Measurements from ENCODE around the gene CAMK2N1.
"Not testable (repeated sequence)": the region's sequence is repeated elsewhere in the genome, so short reads cannot be mapped to it uniquely, and the experiment has no call there.

CAMK2N1 gene

DNA sequence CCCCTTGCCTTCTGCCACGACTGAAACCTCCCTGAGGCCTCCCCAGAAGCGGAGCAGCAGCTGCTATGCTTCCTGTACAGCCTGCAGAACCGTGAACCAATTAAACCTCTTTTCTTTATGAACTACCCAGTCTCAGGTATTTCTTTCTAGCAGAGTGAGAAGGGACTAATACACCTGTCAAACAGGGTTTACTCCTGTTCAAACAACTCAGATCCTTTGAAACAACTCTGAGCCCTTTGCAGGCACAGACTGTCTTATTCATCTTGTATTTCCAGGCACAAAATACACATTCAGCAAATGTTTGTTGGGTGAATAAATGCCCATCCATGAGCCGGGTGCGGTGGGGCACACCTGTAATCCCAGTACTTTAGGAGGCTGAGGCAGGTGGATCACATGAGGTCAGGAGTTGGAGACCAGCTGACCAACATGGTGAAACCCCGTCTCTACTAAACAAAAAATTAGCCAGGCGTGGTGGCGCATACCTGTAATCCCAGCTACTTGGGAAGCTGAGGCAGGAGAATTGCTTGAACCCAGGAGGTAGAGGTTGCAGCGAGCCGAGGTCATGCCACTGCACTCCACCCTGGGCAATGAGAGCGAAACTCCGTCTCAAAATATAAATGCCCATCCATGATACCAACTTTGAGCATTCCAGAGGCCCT, 10.8 kb upstream of the CAMK2N1 start:
- DNase-seq = not testable (repeated sequence)

DNA sequence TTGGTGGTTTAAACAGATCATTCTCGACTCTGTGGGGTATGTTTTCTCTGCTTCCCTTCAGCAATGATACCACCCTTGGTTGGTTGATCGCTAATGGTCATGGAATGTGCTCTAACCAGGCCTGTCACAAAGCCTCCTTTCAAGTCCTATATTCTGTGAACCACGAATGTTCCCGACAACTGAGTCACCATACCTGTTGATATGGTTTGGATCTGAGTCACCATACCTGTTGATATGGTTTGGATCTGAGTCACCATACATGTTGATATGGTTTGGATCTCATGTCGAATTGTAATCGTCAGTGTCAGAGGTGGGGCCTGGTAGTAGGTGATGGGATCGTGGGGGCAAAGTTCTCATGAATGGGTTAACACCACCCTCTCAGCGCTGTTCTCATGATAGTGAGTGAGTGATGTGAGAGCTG, 10.2 kb upstream of the CAMK2N1 start:
- DNase-seq = no peak

DNA sequence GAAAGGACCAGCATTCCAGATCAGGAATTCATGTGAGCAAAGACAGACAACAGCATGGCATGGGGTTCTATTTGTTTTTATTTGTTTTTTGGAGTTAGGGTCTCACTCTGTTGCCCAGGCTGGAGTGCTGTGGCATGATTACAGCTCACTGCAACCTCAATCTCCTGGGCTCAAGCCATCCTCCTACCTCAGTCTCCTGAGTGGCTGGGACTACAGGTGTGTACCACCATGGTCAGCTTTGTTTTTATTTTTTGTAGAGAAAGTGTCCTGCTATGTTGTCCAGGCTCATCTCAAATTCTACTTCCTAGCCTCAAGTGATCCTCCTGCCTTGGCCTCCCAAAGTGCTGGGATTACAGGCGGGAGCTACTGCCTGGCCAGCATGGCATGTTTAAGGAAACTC, 9.7 kb upstream of the CAMK2N1 start:
- DNase-seq = no peak

DNA sequence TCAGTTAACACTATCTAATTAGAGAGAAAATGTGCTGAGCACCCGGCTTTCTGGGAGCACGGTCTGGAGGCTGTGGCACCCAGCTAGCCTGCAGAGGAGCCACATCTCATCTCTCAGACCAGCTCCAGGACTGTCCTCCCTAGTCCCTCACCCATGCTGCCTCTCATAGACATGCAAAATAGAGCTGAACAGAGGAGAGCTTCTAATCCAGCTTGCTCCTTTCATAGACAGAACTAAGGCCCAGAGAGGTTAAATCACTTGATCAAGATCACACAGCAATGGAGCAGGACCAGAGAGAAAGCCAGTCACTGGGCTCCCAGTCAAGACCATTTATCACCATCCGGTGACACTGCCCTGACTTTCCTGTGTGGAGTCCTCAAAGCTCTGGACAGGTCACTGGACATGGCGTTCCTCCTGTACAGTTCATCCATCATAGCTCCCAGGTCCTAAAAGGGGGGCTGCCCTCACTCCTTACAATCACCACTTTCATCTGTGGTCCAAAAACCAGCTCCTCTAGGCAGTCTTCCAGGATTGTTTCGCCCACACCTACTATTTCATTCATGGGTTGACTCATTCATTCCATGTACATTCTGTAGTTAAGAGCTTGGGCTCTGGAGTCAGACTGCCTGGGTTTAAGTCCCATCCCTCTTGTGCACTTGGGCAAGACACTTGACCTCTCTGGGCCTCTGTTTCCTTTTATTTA, 8.8 kb upstream of the CAMK2N1 start:
- DNase-seq = no peak

DNA sequence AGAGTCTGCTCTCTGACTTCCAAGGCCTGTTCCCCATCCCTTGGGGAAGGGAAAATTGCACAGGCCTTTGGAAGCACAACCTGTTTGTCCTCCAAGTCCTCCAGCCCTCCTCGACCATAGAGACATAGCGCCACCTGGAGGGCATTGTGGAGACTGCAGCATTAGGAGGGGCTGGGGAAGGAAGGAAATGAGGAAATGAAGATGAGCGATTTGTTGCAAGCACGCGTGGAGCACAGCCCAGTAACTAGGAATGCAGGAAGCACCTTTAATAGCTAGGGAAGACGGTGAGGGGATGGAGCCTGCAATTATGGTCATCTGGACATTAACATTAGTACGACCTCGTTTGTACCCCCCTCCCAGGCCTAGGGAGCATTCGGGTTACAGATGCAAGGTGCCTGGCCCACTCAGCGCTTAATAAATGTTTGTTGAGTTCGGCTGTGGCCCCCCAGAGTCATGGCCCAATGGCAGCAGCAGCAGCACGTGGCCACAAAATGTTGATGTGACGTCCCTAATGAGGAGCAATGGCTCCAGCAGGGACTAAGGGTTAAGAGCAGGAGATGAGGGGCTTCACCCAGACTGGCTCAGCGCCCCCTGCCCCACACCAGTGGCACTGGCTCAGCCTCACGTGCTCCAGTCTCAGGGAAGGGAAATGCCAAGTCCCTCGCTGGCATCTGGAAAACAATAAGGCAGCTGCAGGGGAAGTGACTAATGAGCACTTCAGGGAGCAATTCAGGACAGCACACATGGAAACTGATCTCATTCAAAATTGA, 8.0 kb upstream of the CAMK2N1 start:
- peak; percentile 9 to 90 (median 74) for DNase-seq

DNA sequence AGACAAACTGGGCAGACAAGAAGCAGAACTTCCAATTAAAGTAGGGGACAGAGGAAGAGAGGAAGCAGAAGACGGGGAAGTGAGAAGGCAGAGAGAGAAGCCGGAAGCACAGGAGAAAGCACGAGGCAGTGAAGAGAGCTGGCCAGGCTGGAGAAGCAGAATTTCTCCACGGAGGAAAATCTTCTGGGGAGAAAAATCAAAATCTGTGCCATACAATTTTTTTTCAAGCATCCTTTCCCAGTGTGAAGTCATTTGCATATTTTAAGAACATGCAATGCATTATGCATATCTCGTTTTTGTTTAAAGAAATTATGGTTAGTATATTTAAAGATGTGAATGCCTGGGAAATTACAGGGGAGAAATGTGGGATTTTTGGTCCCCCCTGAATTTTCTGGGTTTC, 7.3 kb upstream of the CAMK2N1 start:
- DNase-seq = peak in 1 of 58 donors; percentile 10

DNA sequence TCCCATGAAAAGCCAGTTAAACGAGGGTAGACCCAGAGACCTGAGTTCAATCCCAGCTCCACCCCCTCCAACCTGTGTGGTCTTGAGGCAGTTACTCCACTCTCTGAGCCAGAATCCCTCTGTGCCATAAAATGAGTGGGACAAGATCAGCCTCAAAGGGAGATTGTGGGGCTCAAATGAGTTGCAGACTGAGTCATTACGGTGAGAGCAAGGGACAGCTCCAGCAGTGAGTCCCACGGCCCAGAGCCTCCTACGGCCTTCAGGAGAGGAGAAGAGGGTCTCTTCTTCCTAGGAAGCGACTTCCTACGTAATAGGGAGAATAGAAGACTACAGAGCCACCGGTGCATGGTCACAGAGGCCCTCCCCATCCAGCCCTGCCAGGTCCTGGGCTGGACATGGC, 6.7 kb upstream of the CAMK2N1 start:
- DNase-seq = no peak

DNA sequence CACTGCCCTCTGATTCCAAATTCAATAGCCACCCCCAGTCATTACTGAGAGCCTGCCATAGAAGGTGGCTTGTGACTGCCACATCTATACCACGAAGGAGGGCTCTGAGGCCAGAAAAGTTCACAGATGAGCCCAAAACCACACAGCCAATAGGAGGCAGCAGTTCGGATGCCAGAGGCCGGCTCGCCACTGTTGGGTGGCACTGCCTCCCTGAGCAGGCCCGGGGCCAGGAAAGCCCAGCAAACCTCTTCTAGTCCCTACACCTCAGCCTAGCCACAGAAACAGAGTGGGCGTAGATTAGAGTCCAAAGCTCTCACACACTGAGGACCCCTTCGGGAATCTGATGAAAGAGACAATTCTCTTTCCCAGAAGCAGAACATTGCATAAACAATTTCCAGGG, 5.9 kb upstream of the CAMK2N1 start:
- DNase-seq = no peak

DNA sequence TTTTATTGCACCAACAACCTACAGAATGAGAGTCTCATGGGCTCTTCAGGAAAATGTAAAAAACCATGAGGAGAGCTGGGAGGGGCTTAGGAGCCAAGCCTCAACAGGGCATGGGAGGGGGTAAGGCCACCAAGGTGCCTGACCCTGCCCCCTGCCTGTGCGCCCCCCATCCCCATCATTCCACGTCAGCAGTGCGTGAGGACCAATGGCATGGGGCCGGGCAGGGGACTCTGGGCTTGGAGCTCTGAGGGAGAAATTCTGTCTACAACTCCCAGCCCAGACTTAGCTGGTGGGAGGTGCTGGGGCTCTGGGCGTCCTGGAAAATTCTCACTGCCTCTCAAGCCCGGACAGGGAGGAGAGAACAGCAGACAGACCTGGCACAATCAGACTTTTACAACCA, 5.2 kb upstream of the CAMK2N1 start:
- no peak for DNase-seq

DNA sequence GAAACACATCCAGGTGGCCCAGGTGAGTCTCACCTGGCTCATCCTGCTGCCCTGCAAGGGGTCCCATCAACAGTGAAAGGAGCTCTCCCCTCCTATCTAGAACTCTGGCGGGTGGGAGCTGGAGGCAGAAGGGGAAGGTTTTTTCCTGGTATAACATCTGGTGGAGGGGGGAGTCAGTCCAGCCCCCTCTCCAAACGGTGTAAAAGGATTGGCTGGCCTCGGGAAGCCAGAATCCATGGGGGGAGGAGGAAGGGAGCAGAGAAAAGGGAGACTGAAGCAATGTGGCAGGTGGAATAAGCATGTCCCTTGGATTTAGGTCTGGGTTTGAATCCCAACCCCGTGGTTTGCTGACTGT, 1.2 kb upstream of the CAMK2N1 start:
- peak in 7 of 58 donors; percentile 23 to 39 (median 26) for DNase-seq

DNA sequence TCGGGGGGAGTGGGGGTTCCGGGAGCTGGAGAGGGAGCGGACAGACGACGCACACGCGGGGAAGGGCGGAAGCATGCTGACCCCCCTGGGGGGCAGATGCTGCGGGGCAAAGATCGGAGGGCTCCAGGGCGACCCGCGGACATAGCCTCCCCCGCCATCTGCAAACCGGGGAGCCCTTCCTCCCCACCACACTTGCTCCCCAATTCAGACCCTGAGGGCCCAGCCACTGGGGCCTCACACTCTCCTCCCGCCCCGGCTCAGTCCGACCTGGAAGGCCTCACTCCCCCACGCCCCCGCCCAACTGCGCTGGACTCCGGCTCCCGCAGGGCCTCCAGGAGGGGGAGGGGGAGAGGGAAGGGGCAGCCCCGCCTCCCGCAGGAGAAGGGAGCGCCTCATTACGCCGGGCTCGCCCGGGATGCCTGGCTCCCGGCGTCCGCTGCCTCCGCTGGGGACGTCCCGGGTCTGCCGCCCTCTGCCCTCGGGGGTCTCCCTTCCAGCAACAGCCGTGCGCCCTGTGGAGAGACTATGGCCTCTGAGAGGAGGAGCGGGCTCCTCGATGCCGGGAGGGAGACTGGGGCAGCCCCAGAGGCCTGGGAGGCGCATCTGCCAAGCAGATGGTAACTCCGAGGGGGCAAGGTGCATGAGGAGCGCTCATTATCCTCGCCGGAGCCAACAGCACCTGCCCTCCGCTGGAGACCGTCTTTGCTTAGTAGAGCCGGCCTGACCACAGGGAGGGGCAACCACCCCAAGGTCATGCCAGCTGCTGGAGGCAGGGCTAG, 636 bp upstream of the CAMK2N1 start:
- DNase-seq = peak in 54 of 58 donors; percentile 28 to 85 (median 72)

DNA sequence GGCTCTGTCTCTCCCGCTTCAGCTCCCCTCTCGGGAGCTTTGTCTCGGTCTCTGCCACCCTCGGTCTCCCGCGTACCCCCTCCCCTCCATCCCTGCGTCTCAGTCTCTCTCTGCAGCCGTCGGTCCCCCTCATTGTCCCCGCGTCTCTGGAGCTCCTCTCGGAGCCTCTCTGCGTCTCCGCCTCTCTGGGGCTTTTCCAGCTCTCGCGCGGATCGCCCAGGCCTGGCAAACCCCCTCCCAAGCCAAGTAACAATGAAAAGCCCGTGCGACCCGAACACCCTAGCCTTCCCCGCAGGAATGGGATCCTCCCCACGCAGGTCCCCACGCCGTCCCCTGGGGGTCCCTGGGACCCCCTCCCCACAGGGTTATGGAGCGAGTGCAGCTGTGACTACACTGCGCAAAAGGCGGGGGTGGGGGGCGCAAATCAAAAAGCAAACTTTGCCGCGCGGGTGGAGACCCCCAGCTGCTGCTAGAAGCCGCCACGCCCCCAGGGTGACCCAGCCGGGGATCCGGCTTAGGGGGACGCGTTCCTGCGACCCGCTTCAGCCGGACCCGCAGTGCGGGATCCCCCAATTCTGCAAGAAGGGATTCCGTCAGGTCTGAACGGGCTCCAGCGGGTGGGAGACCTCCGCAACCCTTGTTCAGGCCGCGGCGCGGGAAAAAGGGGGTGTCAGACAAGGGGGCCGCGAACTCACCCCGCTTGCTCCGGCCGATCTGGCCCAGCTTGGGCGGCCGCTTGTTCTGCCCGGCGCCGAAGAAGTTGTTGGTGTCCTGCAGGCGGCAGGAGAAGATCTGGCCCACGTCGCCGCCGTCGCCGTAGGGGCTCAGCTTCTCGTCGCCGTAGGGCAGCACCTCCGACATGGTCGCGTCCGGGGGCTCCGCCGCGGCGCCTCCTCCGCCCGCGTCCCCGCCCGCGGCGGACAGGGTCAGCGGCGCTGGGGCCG, 1.2 kb downstream of the CAMK2N1 start:
- DNase-seq = peak in 15 of 58 donors; percentile 13 to 61 (median 45)

DNA sequence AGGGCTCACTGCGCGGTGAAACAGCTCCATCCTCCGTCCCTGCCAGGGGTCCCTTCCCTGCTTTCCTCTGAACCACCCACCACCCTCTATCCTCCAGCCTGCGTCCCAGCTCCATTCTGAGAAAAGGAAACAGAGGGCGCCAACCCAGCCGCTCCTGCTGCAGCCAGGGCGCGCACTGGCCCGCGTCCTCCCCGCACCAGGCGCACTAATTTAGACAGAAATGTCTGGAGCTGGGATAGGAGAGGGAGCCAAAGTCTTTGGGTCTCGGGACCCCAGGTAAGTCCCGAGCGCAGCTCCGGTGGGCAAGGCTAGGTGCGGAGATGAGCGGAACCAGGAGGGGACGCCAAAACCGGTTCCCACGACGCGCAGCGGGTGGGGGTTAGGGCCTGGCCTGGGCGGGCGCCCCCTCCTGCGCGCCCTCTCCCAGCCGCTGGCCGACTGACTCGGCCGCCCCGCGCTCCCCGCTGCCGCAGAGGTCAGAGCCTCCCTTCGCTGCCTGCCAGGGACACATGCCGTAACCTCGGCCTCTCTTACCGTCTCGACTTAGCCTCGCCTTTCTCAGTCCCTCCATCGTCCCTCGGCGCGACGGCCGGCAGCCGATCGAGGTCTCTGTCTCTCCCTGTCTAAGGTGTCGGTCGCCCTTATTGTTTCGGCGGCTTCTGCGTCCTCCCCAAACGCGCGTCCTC, 2.0 kb downstream of the CAMK2N1 start:
- peak in 39 of 58 donors; percentile 19 to 75 (median 49) for DNase-seq

DNA sequence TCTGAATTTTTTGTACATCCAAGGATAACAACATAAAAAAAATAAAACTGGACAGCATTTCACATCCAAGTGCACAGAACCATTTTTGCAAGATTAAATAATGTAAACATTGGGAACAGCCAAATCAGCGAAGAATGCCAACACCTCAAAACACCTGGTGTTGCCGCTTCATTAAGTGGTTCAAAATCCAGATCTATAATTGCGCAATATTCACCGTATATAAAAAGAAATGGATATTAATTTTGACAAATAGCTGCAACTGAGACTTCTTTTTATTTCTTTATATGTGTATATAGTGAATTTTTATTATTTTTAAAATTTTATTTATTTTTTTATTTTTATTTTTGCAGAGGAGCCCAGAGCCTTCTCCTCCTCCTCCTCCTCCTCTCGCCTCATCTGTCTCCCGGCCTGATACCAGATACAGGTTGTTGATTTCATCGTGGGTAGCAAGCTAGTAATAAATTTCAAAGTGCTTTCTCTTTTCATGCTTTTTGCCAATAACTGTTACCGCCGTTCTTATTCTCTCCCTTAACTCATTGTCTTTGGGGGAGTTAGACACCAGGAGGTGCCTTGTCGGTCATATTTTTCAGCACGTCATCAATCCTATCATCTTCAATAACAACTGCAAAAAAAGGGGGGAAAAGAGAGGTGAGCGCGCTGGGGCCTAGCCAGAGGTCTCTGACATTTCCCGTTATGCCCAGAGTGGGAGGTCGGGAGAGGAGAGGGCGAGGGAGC, 2.7 kb downstream of the CAMK2N1 start:
- DNase-seq = no peak

DNA sequence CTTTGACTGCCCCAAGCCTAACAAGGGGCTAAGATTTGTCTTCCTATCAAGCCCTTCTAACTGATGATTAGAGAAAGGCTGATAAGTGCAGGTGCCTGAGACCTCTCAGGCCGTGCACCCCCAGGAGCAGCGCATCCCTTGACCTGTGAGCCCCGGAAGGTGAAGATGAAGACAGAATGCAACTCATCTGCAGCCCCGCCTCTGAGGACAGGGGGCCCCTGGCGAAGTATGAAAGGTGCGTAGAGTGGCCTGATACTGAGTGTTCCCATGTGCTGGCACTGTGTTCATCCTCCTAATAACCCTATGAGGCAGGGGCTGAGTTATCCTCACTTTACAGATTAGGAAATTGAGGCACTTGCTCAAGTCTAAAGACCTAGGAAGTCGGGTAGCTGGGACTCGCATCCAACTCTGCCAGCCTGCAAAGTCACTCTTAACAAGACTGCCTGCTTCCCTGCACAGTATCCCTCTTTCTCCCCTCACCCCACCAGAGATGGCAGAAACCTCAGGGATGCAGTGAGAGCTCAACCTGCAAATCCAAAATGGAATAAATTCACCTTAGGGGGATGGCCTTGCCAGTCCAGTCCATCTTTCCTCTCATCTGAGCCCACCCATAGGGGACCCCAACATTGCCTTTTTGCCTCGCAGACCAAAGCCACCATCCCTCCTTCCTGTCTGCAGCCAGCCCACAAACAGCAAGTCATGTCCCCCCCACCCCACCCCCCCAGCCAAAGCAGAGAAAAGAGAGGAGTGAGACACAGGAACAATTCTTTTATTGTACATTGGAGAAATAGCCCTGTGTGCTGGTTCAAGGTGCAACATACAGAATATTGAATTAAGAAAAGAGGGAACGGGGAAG, 4.1 kb downstream of the CAMK2N1 start:
- peak in 4 of 58 donors; percentile 13 to 58 (median 23) for DNase-seq

DNA sequence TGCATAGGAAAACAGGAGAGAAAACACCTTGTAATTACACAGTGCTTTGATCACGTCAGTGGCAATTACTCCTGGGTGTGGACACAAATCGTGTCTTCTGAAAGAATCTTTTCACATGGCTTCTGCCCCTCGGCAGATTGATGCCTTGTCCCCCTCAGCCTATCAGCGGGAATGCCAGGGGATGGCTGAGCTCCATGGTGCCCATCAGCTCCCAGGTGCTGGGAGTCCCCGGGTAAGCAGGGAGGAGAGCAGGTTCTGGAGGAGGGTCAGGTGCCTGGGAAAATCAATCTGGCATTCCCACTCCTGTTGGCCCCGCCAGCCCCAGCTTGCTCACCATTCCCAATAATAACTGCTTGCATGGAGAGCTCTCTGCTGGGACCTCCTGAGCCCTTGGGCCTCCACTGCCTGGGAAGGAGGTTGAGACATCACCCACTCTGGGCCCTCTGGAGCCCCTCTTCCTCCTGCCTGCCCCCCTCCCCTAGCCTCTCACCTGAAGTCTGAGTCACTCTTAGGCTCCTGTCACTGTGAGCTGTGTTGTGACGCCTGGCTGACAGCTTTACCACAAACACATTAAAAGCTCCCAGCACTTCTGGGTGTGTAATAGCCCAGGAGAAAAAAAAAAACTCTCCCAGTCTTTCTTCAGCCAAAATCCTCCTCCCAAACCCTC, 4.9 kb downstream of the CAMK2N1 start:
- DNase-seq = peak in 4 of 58 donors; percentile 15 to 29 (median 18)

DNA sequence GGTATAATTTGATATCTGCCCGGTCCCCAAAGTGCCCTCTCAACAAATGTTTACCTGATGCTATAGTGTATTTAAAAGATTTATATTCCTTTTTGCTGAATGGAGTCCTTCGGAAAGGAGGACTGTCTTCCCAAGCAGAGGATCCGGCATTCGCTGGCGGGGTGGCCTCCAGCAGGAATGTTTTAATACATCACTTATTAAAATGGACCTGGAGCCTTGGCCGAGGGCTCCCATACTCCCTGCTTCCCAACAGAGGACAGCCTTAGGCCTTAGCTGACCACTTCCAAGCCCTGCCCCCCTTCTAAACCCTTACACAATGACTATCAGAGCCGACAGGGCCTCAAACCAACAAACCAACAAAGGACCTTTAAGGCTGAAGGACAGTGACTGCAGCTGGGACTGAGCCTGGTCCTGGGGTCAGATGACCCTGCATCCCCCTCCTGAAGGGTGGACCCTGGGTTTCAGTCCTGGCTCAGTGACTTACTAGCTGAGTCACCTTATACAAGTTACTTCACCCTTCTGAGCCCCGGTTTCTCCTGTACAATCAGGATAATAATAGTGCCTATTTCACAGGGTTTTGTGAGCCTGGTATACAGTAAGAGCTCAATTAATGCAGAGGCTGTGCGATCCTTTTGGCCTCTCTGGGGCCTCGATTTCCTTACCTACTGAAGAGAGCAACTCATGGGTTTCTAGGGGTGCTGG, 5.6 kb downstream of the CAMK2N1 start:
- DNase-seq = peak in 38 of 58 donors; percentile 16 to 87 (median 54)
